C4-2B (cell line): ENCODE data around the gene U2AF2.

Source experiments
- CTCF ChIP-seq: fragments of 450-650 bp; conservative IDR thresholded peaks from 2 replicates; pipeline ENCODE4 v1.5.1; 2017; ENCODE audit warnings: mild to moderate bottlenecking
- ZFX ChIP-seq: fragments of 450-650 bp; IDR thresholded peaks from 2 replicates; pipeline ENCODE4 v1.6.1; 2017

GRCh38 chr19:55711719-55712118, 56.9 kb downstream of the U2AF2 start:
- TF ChIP-seq CTCF = no peak
- TF ChIP-seq ZFX = no peak
